ENCODE results near the gene DDX23. TPM values are rescaled to one million over a fixed set of nuclear protein-coding genes. Genes with fewer than 3 reads are reported as not detected.

The DDX23 gene
- polyA plus RNA-seq, 1 donor from 2014 or later = 96.5 TPM

DNA sequence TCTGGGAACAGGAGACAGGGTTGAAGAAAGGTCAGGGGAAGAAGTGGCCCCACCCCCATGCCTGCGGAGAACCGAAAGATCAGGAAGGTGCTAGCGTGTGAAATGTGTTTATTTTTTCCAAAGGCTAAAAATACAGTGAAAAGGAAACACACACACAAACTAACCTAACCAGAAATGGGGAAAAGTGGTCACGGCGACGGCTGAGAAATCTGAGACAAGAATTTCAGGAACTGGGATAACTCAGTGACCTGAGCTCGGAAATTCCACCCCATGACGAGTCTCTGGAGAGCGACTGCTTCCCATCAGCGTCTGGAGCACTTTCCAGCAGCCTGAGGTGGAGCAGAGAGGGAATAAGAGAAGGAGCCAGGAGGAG, 30.3 kb upstream of the DDX23 start:
- Histone ChIP-seq H3K9me2 (ENCODE audit: insufficient read depth, low read length) (no peaks in the 10 kb centered on the region), H3K9ac (ENCODE audit: low read length) (no peak overlapping the region), H2AFZ (ENCODE audit: low read depth, low read length) (no peak overlapping the region), H4K20me1 (ENCODE audit: insufficient read depth) (no peaks in the 10 kb centered on the region), H3K27ac (ENCODE audit: low read length) (no peak overlapping the region), H3F3A (ENCODE audit: insufficient read depth, low read length, poor library complexity, severe bottlenecking) (no peaks in the 10 kb centered on the region), H3K27me3 (ENCODE audit: insufficient read depth, low read depth, low read length) (no peaks in the 10 kb centered on the region), H3K79me2 (replicated peaks; ENCODE audit: insufficient read depth, low read length) (no peaks in the 10 kb centered on the region), H3K36me3 (ENCODE audit: insufficient read depth, low read length) (no peaks in the 10 kb centered on the region), H3K9me3 (ENCODE audit: low read length) (no peaks in the 10 kb centered on the region), H3K4me2 (ENCODE audit: low read length) (no peak overlapping the region), H3K4me3 (ENCODE audit: low read length) (no peak overlapping the region)
- TF ChIP-seq EP300 (conservative IDR thresholded peaks at IDR 0.05; ENCODE audit: poor library complexity, severe bottlenecking) (no peak), MXI1 (conservative IDR thresholded peaks at IDR 0.05; ENCODE audit: poor library complexity, severe bottlenecking) (no peak), SMC3 (conservative IDR thresholded peaks at IDR 0.05; ENCODE audit: poor library complexity) (no peak), TAF1 (IDR thresholded peaks at IDR 0.05; ENCODE audit: low read depth) (no peak), RAD21 (conservative IDR thresholded peaks at IDR 0.05) (no peak), EZH2 (IDR thresholded peaks at IDR 0.05; ENCODE audit: borderline replicate concordance, insufficient read depth, low read length, poor library complexity, severe bottlenecking) (no peak), POLR2AphosphoS5 (IDR thresholded peaks at IDR 0.05) (no peak)
- TF ChIP-seq, protein P1, sequence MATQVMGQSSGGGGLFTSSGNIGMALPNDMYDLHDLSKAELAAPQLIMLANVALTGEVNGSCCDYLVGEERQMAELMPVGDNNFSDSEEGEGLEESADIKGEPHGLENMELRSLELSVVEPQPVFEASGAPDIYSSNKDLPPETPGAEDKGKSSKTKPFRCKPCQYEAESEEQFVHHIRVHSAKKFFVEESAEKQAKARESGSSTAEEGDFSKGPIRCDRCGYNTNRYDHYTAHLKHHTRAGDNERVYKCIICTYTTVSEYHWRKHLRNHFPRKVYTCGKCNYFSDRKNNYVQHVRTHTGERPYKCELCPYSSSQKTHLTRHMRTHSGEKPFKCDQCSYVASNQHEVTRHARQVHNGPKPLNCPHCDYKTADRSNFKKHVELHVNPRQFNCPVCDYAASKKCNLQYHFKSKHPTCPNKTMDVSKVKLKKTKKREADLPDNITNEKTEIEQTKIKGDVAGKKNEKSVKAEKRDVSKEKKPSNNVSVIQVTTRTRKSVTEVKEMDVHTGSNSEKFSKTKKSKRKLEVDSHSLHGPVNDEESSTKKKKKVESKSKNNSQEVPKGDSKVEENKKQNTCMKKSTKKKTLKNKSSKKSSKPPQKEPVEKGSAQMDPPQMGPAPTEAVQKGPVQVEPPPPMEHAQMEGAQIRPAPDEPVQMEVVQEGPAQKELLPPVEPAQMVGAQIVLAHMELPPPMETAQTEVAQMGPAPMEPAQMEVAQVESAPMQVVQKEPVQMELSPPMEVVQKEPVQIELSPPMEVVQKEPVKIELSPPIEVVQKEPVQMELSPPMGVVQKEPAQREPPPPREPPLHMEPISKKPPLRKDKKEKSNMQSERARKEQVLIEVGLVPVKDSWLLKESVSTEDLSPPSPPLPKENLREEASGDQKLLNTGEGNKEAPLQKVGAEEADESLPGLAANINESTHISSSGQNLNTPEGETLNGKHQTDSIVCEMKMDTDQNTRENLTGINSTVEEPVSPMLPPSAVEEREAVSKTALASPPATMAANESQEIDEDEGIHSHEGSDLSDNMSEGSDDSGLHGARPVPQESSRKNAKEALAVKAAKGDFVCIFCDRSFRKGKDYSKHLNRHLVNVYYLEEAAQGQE (IDR thresholded peaks at IDR 0.05; ENCODE audit: borderline replicate concordance) = no peak
- TF ChIP-seq, protein P2, sequence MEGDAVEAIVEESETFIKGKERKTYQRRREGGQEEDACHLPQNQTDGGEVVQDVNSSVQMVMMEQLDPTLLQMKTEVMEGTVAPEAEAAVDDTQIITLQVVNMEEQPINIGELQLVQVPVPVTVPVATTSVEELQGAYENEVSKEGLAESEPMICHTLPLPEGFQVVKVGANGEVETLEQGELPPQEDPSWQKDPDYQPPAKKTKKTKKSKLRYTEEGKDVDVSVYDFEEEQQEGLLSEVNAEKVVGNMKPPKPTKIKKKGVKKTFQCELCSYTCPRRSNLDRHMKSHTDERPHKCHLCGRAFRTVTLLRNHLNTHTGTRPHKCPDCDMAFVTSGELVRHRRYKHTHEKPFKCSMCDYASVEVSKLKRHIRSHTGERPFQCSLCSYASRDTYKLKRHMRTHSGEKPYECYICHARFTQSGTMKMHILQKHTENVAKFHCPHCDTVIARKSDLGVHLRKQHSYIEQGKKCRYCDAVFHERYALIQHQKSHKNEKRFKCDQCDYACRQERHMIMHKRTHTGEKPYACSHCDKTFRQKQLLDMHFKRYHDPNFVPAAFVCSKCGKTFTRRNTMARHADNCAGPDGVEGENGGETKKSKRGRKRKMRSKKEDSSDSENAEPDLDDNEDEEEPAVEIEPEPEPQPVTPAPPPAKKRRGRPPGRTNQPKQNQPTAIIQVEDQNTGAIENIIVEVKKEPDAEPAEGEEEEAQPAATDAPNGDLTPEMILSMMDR (IDR thresholded peaks at IDR 0.05; ENCODE audit: poor library complexity, severe bottlenecking) = no peak

DNA sequence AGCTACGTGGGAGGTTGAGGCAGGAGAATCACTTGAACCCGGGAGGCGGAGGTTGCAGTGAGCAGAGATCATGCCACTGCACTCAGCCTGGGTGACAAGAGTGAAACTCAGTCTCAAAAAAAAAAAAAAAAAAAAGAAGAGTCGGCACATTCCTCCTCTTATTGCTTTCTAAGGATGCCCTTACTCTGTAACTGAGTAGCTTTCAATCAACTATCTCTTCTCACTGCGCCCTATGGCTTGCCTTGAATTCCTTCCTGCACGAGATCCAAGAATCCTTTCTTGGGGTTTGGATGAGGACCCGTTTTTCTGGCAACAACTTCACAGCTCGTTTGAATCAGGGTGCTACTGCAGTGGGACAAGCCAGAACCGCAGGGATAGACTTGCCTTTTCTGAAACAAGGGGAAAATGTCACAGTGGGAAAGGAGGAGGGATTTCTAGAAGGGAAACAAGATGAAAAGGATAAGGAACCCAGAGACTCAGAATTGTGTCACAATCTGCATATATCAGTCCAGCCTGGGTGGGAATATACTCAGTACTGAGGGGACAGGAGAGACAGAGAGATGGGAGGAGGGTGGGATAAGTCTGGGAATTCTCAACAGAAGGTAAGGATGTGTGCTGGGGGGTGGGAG, 29.8 kb upstream of the DDX23 start:
- TF ChIP-seq MXI1 (conservative IDR thresholded peaks at IDR 0.05; ENCODE audit: poor library complexity, severe bottlenecking) (no peak), TAF1 (IDR thresholded peaks at IDR 0.05; ENCODE audit: low read depth) (no peak), RAD21 (conservative IDR thresholded peaks at IDR 0.05) (no peak), SMC3 (conservative IDR thresholded peaks at IDR 0.05; ENCODE audit: poor library complexity) (no peak), POLR2AphosphoS5 (IDR thresholded peaks at IDR 0.05) (no peak)
- TF ChIP-seq, protein P2 (IDR thresholded peaks at IDR 0.05; ENCODE audit: poor library complexity, severe bottlenecking) = no peak
- Histone ChIP-seq H3K9me3 (ENCODE audit: low read length) (no peaks in the 10 kb centered on the region), H3K36me3 (ENCODE audit: insufficient read depth, low read length) (no peaks in the 10 kb centered on the region), H3K4me2 (ENCODE audit: low read length) (no peak overlapping the region), H3K9ac (ENCODE audit: low read length) (no peak overlapping the region), H3K27ac (ENCODE audit: low read length) (no peak overlapping the region), H3F3A (ENCODE audit: insufficient read depth, low read length, poor library complexity, severe bottlenecking) (no peaks in the 10 kb centered on the region), H3K27me3 (ENCODE audit: insufficient read depth, low read depth, low read length) (no peaks in the 10 kb centered on the region), H3K79me2 (replicated peaks; ENCODE audit: insufficient read depth, low read length) (no peaks in the 10 kb centered on the region), H3K4me3 (ENCODE audit: low read length) (no peak overlapping the region), H2AFZ (ENCODE audit: low read depth, low read length) (no peak overlapping the region), H3K9me2 (ENCODE audit: insufficient read depth, low read length) (no peaks in the 10 kb centered on the region), H4K20me1 (ENCODE audit: insufficient read depth) (no peaks in the 10 kb centered on the region)
